ENCODE data around the gene TFDP2.

- no peak for TF ChIP-seq CTCF (IDR thresholded peaks at IDR 0.05)
- TF ChIP-seq EZH2 (IDR thresholded peaks at IDR 0.05): no peak
Measured at GRCh38 chr3:142028243-142028777, 121.0 kb downstream of the TFDP2 start.
